ENCODE data around the gene ZPLD1.

DNA sequence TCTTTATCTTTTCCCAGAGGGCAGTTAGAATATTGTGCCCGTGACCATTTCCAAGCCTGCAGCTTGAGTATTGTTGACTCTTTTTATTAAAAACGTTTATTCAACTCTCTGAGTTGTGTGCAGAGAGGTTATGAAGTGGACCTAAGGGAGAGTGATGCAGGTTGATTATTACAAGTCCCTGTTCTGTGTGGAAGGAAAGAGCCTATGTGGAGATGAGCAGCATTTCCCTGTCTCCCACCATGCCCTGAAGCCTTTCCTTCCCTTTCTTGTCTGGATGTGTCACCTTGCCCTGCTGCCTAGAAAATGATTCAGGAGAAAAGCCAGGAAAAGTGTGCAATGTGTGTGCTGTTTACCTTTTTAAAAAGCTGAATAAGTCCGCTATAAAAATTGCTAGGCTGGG is 19.4 kb downstream of the ZPLD1 start:
- TF ChIP-seq, protein P1, sequence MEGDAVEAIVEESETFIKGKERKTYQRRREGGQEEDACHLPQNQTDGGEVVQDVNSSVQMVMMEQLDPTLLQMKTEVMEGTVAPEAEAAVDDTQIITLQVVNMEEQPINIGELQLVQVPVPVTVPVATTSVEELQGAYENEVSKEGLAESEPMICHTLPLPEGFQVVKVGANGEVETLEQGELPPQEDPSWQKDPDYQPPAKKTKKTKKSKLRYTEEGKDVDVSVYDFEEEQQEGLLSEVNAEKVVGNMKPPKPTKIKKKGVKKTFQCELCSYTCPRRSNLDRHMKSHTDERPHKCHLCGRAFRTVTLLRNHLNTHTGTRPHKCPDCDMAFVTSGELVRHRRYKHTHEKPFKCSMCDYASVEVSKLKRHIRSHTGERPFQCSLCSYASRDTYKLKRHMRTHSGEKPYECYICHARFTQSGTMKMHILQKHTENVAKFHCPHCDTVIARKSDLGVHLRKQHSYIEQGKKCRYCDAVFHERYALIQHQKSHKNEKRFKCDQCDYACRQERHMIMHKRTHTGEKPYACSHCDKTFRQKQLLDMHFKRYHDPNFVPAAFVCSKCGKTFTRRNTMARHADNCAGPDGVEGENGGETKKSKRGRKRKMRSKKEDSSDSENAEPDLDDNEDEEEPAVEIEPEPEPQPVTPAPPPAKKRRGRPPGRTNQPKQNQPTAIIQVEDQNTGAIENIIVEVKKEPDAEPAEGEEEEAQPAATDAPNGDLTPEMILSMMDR (conservative IDR thresholded peaks at IDR 0.05; ENCODE audit: low read length) = no peak
- no peak for TF ChIP-seq EZH2phosphoT487 (IDR thresholded peaks at IDR 0.05; ENCODE audit: borderline replicate concordance)
